Endothelial cell of umbilical vein (primary cell): ENCODE results near the gene PXYLP1. TPM values are rescaled to one million over a fixed set of nuclear protein-coding genes. Genes with fewer than 3 reads are reported as not detected.

Experiments
- BruUV-seq: library from RNA; stranded (reverse); fragments of 400-500 nt; replicated peaks from 2 replicates; lab custom pipeline; 2021; lab: Mats Ljungman, UMichigan
- CTCF ChIA-PET: fragments of 300-600, 350-600 bp; sonication (Branson Sonifier 250); formaldehyde crosslinking; loops from one replicate; lab custom pipeline; 2021; ENCODE audit warnings: antibody characterized with exemption, inconsistent platforms; lab: Charles Lee
- POLR2A ChIA-PET: fragments of 300-600, 350-600 bp; sonication (Branson Sonifier 250); formaldehyde crosslinking; loops from one replicate; lab custom pipeline; 2021; ENCODE audit warnings: antibody characterized with exemption, inconsistent platforms; lab: Charles Lee
- DNase-seq: peaks from one replicate; pipeline ENCODE4 v3.0.0-alpha.2; 2011; ENCODE audit warnings: low read depth, low spot score
- FAIRE-seq: peaks from 2 replicates; lab custom pipeline; 2011; peaks lifted over from hg19 to GRCh38; lab: Jason Lieb, UNC
- H2AFZ ChIP-seq: 2 replicates; pipeline ENCODE4 v1.6.0; 2012; ENCODE audit warnings: low read depth, low read length, control low read depth, inconsistent platforms
- H3K27ac ChIP-seq: 2 replicates; pipeline ENCODE4 v1.5.1; 2011; ENCODE audit warnings: low read depth, mild to moderate bottlenecking, control low read depth, low read length, moderate library complexity; ENCODE audit not compliant: insufficient read depth
- H3K27me3 ChIP-seq, 2 experiments: 2 replicates each; pipeline versions ENCODE4 v1.6.0 to v1.6.1; 2011; ENCODE audit warnings: low read length in 2 of 2, mixed read lengths in 1 of 2; ENCODE audit not compliant: control insufficient read depth in 2 of 2, insufficient read depth in 2 of 2
- H3K36me3 ChIP-seq, 2 experiments: 2 replicates in 1 of 2; 3 replicates in 1 of 2; pipeline ENCODE4 v1.5.1; 2011; ENCODE audit warnings: low read length in 2 of 2, mild to moderate bottlenecking in 1 of 2, moderate library complexity in 1 of 2; ENCODE audit not compliant: control insufficient read depth in 2 of 2, insufficient read depth in 2 of 2; ENCODE audit errors: extremely low read depth in 1 of 2
- H3K4me1 ChIP-seq: 3 replicates; pipeline ENCODE4 v1.5.1; 2011; ENCODE audit warnings: mild to moderate bottlenecking, low read length; ENCODE audit not compliant: control insufficient read depth, insufficient read depth; ENCODE audit errors: extremely low read depth
- H3K4me2 ChIP-seq: 2 replicates; pipeline ENCODE4 v1.6.1; 2011; ENCODE audit warnings: low read length, control low read depth, mixed read lengths; ENCODE audit not compliant: insufficient read depth
- H3K4me3 ChIP-seq, 3 experiments: fragments of 200-600 bp in 1 of 3; sonication (generic), shearing (Covaris generic) in 1 of 3; replicated peaks in 1 of 3; 2 replicates each; pipeline ENCODE4 v1.5.1; 2011 to 2016; ENCODE audit warnings: control low read depth in 3 of 3, low read length in 3 of 3, mild to moderate bottlenecking in 2 of 3, inconsistent platforms in 1 of 3, low read depth in 1 of 3, moderate library complexity in 1 of 3; ENCODE audit not compliant: insufficient read depth in 1 of 3
- H3K79me2 ChIP-seq: 2 replicates; pipeline ENCODE4 v1.6.0; 2012; ENCODE audit warnings: low read length, inconsistent platforms; ENCODE audit not compliant: control insufficient read depth, insufficient read depth
- H3K9ac ChIP-seq: replicated peaks from 2 replicates; pipeline ENCODE3; 2011; ENCODE audit warnings: low read length, control low read depth; ENCODE audit not compliant: insufficient read depth; ENCODE audit errors: extremely low read depth
- H3K9me1 ChIP-seq: replicated peaks from 3 replicates; pipeline ENCODE4 v1.6.0; 2011; ENCODE audit warnings: mild to moderate bottlenecking, low read length; ENCODE audit not compliant: control insufficient read depth, insufficient read depth; ENCODE audit errors: extremely low read depth
- H3K9me3 ChIP-seq: replicated peaks from 2 replicates; pipeline ENCODE4 v1.5.1; 2012; ENCODE audit warnings: low read length, inconsistent platforms; ENCODE audit not compliant: control insufficient read depth, insufficient read depth
- H4K20me1 ChIP-seq: replicated peaks from 2 replicates; pipeline ENCODE3; 2011; ENCODE audit warnings: mild to moderate bottlenecking, low read length; ENCODE audit not compliant: control insufficient read depth, insufficient read depth; ENCODE audit errors: extremely low read depth
- MYC ChIP-seq: IDR thresholded peaks from one replicate; pipeline ENCODE4 v1.6.1; 2011; ENCODE audit warnings: mild to moderate bottlenecking, low read depth, low read length
- POLR2A ChIP-seq: IDR thresholded peaks from 2 replicates; pipeline ENCODE4 v1.6.1; 2012; ENCODE audit warnings: low read depth, mild to moderate bottlenecking, control low read depth, low read length
- POLR2AphosphoS5 ChIP-seq: IDR thresholded peaks from 2 replicates; pipeline ENCODE4 v1.6.1; 2012; ENCODE audit warnings: low read depth, mild to moderate bottlenecking, control low read depth, low read length, moderate library complexity; ENCODE audit not compliant: insufficient read depth
- dilution Hi-C: fragments of 300-500 bp; cut with MboI; formaldehyde crosslinking; loops from one replicate; pipeline ENCODE4 v1.15.0; 2019; ENCODE audit warnings: low sequenced_read_pairs; ENCODE audit not compliant: extremely low pct_ligation_motif_present
- intact Hi-C: fragments of 100-400 bp; cut with micrococcal nuclease; formaldehyde crosslinking; loops from one replicate; pipeline ENCODE4 v1.10.0; 2022
- polyA plus RNA-seq, 4 experiments: library from polyadenylated mRNA; depleted of rRNA in 3 of 4; stranded (reverse) in 3 of 4; unstranded in 1 of 4; fragments of >200 nt; gene quantifications; 2 replicates each; pipeline versions ENCODE4 v1.2.1 to v1.2.3, GENCODE V29; 2011 to 2012; ENCODE audit warnings: missing spikeins in 1 of 4
- total RNA-seq: library from RNA; stranded (reverse); gene quantifications from 2 replicates; pipeline ENCODE4 v1.2.3, GENCODE V29; 2021
- TF ChIP-seq, protein P1 (sequence below): IDR thresholded peaks from 2 replicates; pipeline ENCODE4 v1.6.1; 2011; ENCODE audit not compliant: insufficient read depth, insufficient read length
- TF ChIP-seq, protein P2 (sequence below), 2 donors: IDR thresholded peaks; 1 replicate in 1 of 2; 2 replicates in 1 of 2; pipeline ENCODE4 v1.5.1; 2011; ENCODE audit warnings: low read length in 2 of 2, mild to moderate bottlenecking in 2 of 2, moderate library complexity in 2 of 2, control low read depth in 1 of 2, inconsistent platforms in 1 of 2, low read depth in 1 of 2; ENCODE audit not compliant: insufficient read depth in 1 of 2; ENCODE audit errors: extremely low read depth in 1 of 2

PXYLP1 gene
- total and polyA plus RNA-seq, 2 donors (not counting 3 experiments of a cell fraction or from before 2014, with no cell fraction given): 0.84 to 1.7 TPM

GRCh38 chr3:141308588-141309218 is 77.1 kb downstream of the PXYLP1 start:
- Histone ChIP-seq H3K4me1 (peaks cover 11% of the 10 kb centered on the region), H3K27ac (no peak overlapping the region), H4K20me1 (no peaks in the 10 kb centered on the region), H3K79me2 (no peaks in the 10 kb centered on the region), H2AFZ (peak overlapping the region; percentile 15), H3K4me3 (no peak overlapping the region), H3K9me1 (no peaks in the 10 kb centered on the region), H3K4me2 (no peak overlapping the region), H3K9ac (no peak overlapping the region), H3K36me3 (no peaks in the 10 kb centered on the region), H3K9me3 (no peaks in the 10 kb centered on the region), H3K27me3 (peaks cover 0 to 6% of the 10 kb centered on the region in 2 experiments)
- no TSS peak for BruUV-seq
- ChIA-PET CTCF (interaction anchor here (0.7 to 10.4 kb wide), 22 partner anchors 11 to 308 kb away, joined by 3 to 351 read pairs (median 5); partner anchors contain the start of gene PXYLP1), POLR2A (interaction anchor here (0.7 to 1.5 kb wide), 2 partner anchors 26 to 146 kb away, joined by 3 to 4 read pairs; no protein-coding TSS in a partner anchor)
- TF ChIP-seq MYC (no peak), POLR2A (no peak), POLR2AphosphoS5 (no peak)
- TF ChIP-seq, protein P1, sequence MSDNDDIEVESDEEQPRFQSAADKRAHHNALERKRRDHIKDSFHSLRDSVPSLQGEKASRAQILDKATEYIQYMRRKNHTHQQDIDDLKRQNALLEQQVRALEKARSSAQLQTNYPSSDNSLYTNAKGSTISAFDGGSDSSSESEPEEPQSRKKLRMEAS: peak; percentile 84
- TF ChIP-seq, protein P2, sequence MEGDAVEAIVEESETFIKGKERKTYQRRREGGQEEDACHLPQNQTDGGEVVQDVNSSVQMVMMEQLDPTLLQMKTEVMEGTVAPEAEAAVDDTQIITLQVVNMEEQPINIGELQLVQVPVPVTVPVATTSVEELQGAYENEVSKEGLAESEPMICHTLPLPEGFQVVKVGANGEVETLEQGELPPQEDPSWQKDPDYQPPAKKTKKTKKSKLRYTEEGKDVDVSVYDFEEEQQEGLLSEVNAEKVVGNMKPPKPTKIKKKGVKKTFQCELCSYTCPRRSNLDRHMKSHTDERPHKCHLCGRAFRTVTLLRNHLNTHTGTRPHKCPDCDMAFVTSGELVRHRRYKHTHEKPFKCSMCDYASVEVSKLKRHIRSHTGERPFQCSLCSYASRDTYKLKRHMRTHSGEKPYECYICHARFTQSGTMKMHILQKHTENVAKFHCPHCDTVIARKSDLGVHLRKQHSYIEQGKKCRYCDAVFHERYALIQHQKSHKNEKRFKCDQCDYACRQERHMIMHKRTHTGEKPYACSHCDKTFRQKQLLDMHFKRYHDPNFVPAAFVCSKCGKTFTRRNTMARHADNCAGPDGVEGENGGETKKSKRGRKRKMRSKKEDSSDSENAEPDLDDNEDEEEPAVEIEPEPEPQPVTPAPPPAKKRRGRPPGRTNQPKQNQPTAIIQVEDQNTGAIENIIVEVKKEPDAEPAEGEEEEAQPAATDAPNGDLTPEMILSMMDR (IDR thresholded peaks at IDR 0.05; ENCODE audit: extremely low read depth in 1 of 2, insufficient read depth in 1 of 2, low read depth in 1 of 2, low read length in 2 of 2): peak; percentile 51 to 68
- intact Hi-C loops (loop anchor here (10.0 kb wide), 1 partner anchor 336 kb away; no protein-coding TSS in a partner anchor), dilution Hi-C loops (no loop called here)
- FAIRE-seq (peak; percentile 58), DNase-seq (peak; percentile 54)
